Upper lobe of left lung (tissue), 4 donors: Measurements from ENCODE around the gene ZWILCH.

Experiments used
- EP300 ChIP-seq, 4 donors: sonication (generic); formaldehyde crosslinking; IDR thresholded peaks; one replicate each; pipeline ENCODE4 v1.5.1; 2017; ENCODE audit warnings: antibody characterized with exemption in 4 of 4, control low read depth in 2 of 4
- POLR2A ChIP-seq, 4 donors: fragments of 450-650 bp; IDR thresholded peaks; one replicate each; pipeline ENCODE4 v1.5.1; 2016 to 2017; ENCODE audit warnings: antibody characterized with exemption in 4 of 4, mild to moderate bottlenecking in 2 of 4

- TF ChIP-seq EP300 (IDR thresholded peaks at IDR 0.05) (no peak), POLR2A (IDR thresholded peaks at IDR 0.05) (no peak)
Measured at GRCh38 chr15:66496951-66497501, 8.1 kb upstream of the ZWILCH start.
